Peyer's patch (tissue), 4 donors: ENCODE results near the gene BDNF. TPM values are rescaled to one million over a fixed set of nuclear protein-coding genes. Genes with fewer than 3 reads are reported as not detected.

Source experiments
- DNase-seq, 3 donors: peaks; one replicate each; pipeline ENCODE4 v3.0.0-alpha.2; 2017 to 2019
- H3K27ac ChIP-seq, 4 donors: fragments of 200-600 bp; sonication (generic); one replicate each; pipeline ENCODE4 v1.5.1; 2016 to 2019
- H3K27me3 ChIP-seq, 2 donors: fragments of 200-600 bp; sonication (generic); one replicate each; pipeline ENCODE4 v1.5.1; 2019
- H3K36me3 ChIP-seq, 3 donors: fragments of 200-600 bp; sonication (generic); one replicate each; pipeline ENCODE4 v1.5.1; 2016 to 2019
- H3K4me1 ChIP-seq, 4 donors: fragments of 200-600 bp; sonication (generic); one replicate each; pipeline ENCODE4 v1.5.1; 2016 to 2019
- H3K4me3 ChIP-seq, 4 donors: fragments of 200-600 bp; sonication (generic); 1 replicate in 3 of 4; 2 replicates in 1 of 4; pipeline ENCODE4 v1.5.1; 2016 to 2019; ENCODE audit warnings: mild to moderate bottlenecking in 1 of 4
- H3K9me3 ChIP-seq, 4 donors: fragments of 200-600 bp; sonication (generic); one replicate each; pipeline ENCODE4 v1.5.1; 2016 to 2019; ENCODE audit warnings: mild to moderate bottlenecking in 1 of 4
- CTCF ChIP-seq, 6 experiments: fragments of 450-650 bp in 4 of 6; fragments of 200-600 bp in 2 of 6; sonication (generic) in 1 of 6; IDR thresholded peaks; one replicate each; pipeline ENCODE4 v1.5.1; 2017 to 2019; ENCODE audit warnings: antibody characterized with exemption in 6 of 6, mild to moderate bottlenecking in 3 of 6, moderate library complexity in 1 of 6
- POLR2A ChIP-seq, 2 donors: fragments of 450-650 bp; IDR thresholded peaks; one replicate each; pipeline ENCODE4 v1.5.1; 2017; ENCODE audit warnings: antibody characterized with exemption in 2 of 2, mild to moderate bottlenecking in 2 of 2, moderate library complexity in 2 of 2
- total RNA-seq, 4 donors: library from RNA; depleted of rRNA; stranded (reverse); fragments of >200 nt; gene quantifications; one replicate each; pipeline ENCODE4 v1.1.0, GENCODE V29; 2016

BDNF gene
- total RNA-seq, 4 donors from 2014 or later: 0.53 to 1.3 TPM; not detected in 2

GRCh38 chr11:27610280-27610679 lies 90.0 kb downstream of the BDNF start:
- no peaks in the 10 kb centered on the region for H3K4me1 ChIP-seq
- H3K9me3 ChIP-seq: no peaks in the 10 kb centered on the region
- no peak for DNase-seq
- H3K36me3 ChIP-seq: no peaks in the 10 kb centered on the region
- no peak overlapping the region for H3K4me3 ChIP-seq
- no peaks in the 10 kb centered on the region for H3K27me3 ChIP-seq
- H3K27ac ChIP-seq: no peak overlapping the region
- TF ChIP-seq POLR2A (IDR thresholded peaks at IDR 0.05): no peak
- TF ChIP-seq CTCF (IDR thresholded peaks at IDR 0.05): no peak

GRCh38 chr11:27608951-27609350 lies 91.3 kb downstream of the BDNF start:
- H3K9me3 ChIP-seq: no peaks in the 10 kb centered on the region
- TF ChIP-seq POLR2A (IDR thresholded peaks at IDR 0.05) (no peak), CTCF (IDR thresholded peaks at IDR 0.05) (no peak)
- H3K36me3 ChIP-seq: no peaks in the 10 kb centered on the region
- no peak overlapping the region for H3K27ac ChIP-seq
- no peaks in the 10 kb centered on the region for H3K4me1 ChIP-seq
- no peaks in the 10 kb centered on the region for H3K27me3 ChIP-seq
- H3K4me3 ChIP-seq: no peak overlapping the region
- DNase-seq: no peak

- Histone ChIP-seq H3K9me3 (no peaks in the 10 kb centered on the region), H3K36me3 (no peaks in the 10 kb centered on the region), H3K4me3 (no peak overlapping the region), H3K4me1 (no peaks in the 10 kb centered on the region), H3K27me3 (no peaks in the 10 kb centered on the region), H3K27ac (no peak overlapping the region)
- DNase-seq: no peak
- no peak for TF ChIP-seq CTCF (IDR thresholded peaks at IDR 0.05)
- no peak for TF ChIP-seq POLR2A (IDR thresholded peaks at IDR 0.05)
These were observed 94.8 kb downstream of the BDNF start for GRCh38 chr11:27605422-27605821.

Other genes starting within 250 kb of the BDNF start
- 100 to 1,000 TPM in 3 of 4 donors, 10 to 100 TPM in 1; 29.7 to 134 (median 119) TPM for gene LGR4, start 227.7 kb downstream of the BDNF start, total RNA-seq
- gene LIN7C, start 193.7 kb downstream of the BDNF start, total RNA-seq: 10 to 100 TPM; 26.4 to 41.2 (median 34.6) TPM